Right lobe of liver (tissue), 6 donors: ENCODE results near the gene VPS52. TPM values are rescaled to one million over a fixed set of nuclear protein-coding genes. Genes with fewer than 3 reads are reported as not detected.

Experiments used
- ATAC-seq, 4 donors: fragments of 200-7000 bp; cut with Tn5 transposase; one replicate each; pipeline ENCODE4 v1.9.1; 2020; ENCODE audit warnings: mild to moderate bottlenecking in 4 of 4, moderate library complexity in 4 of 4
- DNase-seq, 3 donors: peaks; one replicate each; pipeline ENCODE4 v3.0.0-alpha.2; 2020
- H3K27ac ChIP-seq, 3 donors: fragments of 200-600 bp; one replicate each; pipeline ENCODE4 v1.8.0; 2022
- H3K27me3 ChIP-seq, 2 donors: fragments of 200-600 bp; one replicate each; pipeline ENCODE4 v1.8.0; 2022
- H3K36me3 ChIP-seq, 4 donors: fragments of 200-600 bp; sonication (generic) in 1 of 4; one replicate each; pipeline versions ENCODE4 v1.5.1 to v1.8.0; 2017 to 2022; ENCODE audit warnings: control low read depth in 1 of 4
- H3K4me1 ChIP-seq, 4 donors: fragments of 200-600 bp; sonication (generic) in 1 of 4; one replicate each; pipeline versions ENCODE4 v1.5.1 to v1.8.0; 2017 to 2022; ENCODE audit warnings: control low read depth in 1 of 4
- H3K4me3 ChIP-seq, 3 donors: fragments of 200-600 bp; one replicate each; pipeline ENCODE4 v1.8.0; 2022
- H3K9me3 ChIP-seq, 4 donors: fragments of 200-600 bp; sonication (generic) in 1 of 4; one replicate each; pipeline versions ENCODE4 v1.5.1 to v1.8.0; 2017 to 2022; ENCODE audit warnings: control low read depth in 1 of 4
- POLR2A ChIP-seq: fragments of 450-650 bp; IDR thresholded peaks from one replicate; pipeline ENCODE4 v1.6.1; 2017; ENCODE audit warnings: antibody characterized with exemption, mild to moderate bottlenecking
- WGBS: methylation state at CpG from one replicate; pipeline ENCODE4 v1.1.6; 2018; ENCODE audit warnings: low coverage, low lambda C conversion rate; ENCODE audit not compliant: insufficient coverage; ENCODE audit errors: missing lambda C conversion rate; 5-methylcytosine and 5-hydroxymethylcytosine counted together
- intact Hi-C, 2 donors: fragments of 100-400 bp; cut with DNase I; formaldehyde crosslinking; loops; one replicate each; pipeline versions ENCODE4 v1.11.2 to v1.14.1; 2022
- total RNA-seq, 6 experiments: library from RNA; depleted of rRNA in 2 of 6; stranded (reverse); fragments of >200 nt in 2 of 6; fragmentation: NEBNext Ultra II Directional in 3 of 6; extraction: Animal tissue kit (Norgen Biotek cat#: 25700) in 3 of 6; gene quantifications; one replicate each; pipeline versions ENCODE4 v1.1.0 to v1.2.4, GENCODE V29; 2016 to 2023
- TF ChIP-seq, protein P1 (sequence below), 4 donors: fragments of 200-600 bp in 3 of 4; fragments of 450-650 bp in 1 of 4; IDR thresholded peaks; one replicate each; pipeline versions ENCODE4 v1.5.1 to v1.8.0; 2016 to 2022; ENCODE audit warnings: antibody characterized with exemption in 4 of 4, mild to moderate bottlenecking in 2 of 4
- donor health status: DM: no; HTN: yes; CAD: no.
- donor health status: DM: no; HTN: no; CAD: no.
- donor health status: DM: no; HTN: no; CAD: no.
- donor health status: DM: no; HTN: yes; CAD: no.
- donor health status: DM: no; HTN: yes; CAD: no.

Gene VPS52
- total RNA-seq, 6 experiments from 2014 or later, result 16.4 to 35.1 (median 27.5) TPM

DNA sequence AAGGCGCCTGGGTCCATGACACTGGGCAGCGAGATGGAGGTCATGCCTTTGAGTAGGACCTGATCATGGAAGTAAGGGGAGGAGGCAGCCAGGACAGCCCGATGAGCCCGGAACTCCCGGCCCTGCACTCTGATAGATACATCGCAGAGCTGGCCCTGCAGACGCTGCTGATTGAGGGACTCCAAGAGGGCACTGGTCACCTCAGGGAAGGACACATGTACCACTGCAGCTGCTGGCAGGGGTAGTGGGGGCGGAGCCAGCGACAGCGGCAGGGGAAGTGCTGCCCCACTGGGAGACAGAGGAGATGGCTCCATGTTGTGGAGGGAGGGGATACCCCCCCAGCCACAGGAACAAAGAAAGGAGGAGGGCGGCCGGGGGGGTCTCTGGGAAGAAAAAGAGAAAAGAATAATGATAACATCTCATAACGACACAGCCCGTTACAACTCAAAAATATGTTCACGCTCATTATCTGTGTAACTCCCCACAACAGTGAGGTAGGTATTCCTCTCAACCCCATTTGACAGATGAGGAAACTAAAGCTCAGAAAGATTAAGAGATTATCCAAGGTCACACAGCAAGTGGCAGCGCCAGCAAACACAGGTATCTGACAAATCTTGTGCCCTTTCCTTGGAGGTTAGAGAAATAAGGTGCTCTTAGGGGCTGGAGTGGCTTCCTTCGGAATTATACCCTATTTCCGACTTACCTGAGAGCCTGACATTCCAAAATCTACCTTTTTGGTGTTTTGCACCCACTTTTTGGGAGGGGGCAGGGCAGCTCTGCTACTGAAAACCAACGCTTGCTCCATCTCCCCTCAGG is 45.1 kb upstream of the VPS52 start:
- Histone ChIP-seq H3K27me3 (no peaks in the 10 kb centered on the region), H3K4me1 (peaks cover 0 to 58% (median 10%) of the 10 kb centered on the region in 4 donors), H3K9me3 (no peaks in the 10 kb centered on the region), H3K36me3 (peaks cover 0 to 24% (median 6%) of the 10 kb centered on the region in 4 donors), H3K4me3 (peak overlapping the region in 2 of 3 donors; percentile 51 to 52), H3K27ac (no peak overlapping the region)
- DNase-seq (peak in 2 of 3 donors; percentile 33 to 60), ATAC-seq (no peak)
- TF ChIP-seq POLR2A, result no peak
- TF ChIP-seq, protein P1, sequence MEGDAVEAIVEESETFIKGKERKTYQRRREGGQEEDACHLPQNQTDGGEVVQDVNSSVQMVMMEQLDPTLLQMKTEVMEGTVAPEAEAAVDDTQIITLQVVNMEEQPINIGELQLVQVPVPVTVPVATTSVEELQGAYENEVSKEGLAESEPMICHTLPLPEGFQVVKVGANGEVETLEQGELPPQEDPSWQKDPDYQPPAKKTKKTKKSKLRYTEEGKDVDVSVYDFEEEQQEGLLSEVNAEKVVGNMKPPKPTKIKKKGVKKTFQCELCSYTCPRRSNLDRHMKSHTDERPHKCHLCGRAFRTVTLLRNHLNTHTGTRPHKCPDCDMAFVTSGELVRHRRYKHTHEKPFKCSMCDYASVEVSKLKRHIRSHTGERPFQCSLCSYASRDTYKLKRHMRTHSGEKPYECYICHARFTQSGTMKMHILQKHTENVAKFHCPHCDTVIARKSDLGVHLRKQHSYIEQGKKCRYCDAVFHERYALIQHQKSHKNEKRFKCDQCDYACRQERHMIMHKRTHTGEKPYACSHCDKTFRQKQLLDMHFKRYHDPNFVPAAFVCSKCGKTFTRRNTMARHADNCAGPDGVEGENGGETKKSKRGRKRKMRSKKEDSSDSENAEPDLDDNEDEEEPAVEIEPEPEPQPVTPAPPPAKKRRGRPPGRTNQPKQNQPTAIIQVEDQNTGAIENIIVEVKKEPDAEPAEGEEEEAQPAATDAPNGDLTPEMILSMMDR (IDR thresholded peaks at IDR 0.05), result no peak
- intact Hi-C loops, result no loop called here
- WGBS, result 70% methylated on average over 16 of the region's 19 CpGs

- ATAC-seq (no peak), DNase-seq (no peak)
- peaks cover 0 to 22% (median 5%) of the 10 kb centered on the region in 4 donors for H3K36me3 ChIP-seq
- no peaks in the 10 kb centered on the region for H3K27me3 ChIP-seq
- H3K4me1 ChIP-seq, result peaks cover 0 to 53% (median 6%) of the 10 kb centered on the region in 4 donors
- no peak for TF ChIP-seq POLR2A
- TF ChIP-seq, protein P1 (IDR thresholded peaks at IDR 0.05), result no peak
- H3K27ac ChIP-seq, result no peak overlapping the region
- 93% methylated on average over 2 of the region's 17 CpGs for WGBS
- H3K4me3 ChIP-seq, result no peak overlapping the region
- intact Hi-C loops, result no loop called here
- H3K9me3 ChIP-seq, result no peaks in the 10 kb centered on the region
These were observed 44.3 kb upstream of the VPS52 start for GRCh38 chr6:33315793-33316602.

- Histone ChIP-seq H3K27me3 (no peaks in the 10 kb centered on the region), H3K27ac (peak overlapping the region; percentile 94 to 99 (median 97)), H3K9me3 (no peaks in the 10 kb centered on the region), H3K4me1 (peaks cover 0 to 48% (median 2%) of the 10 kb centered on the region in 4 donors), H3K4me3 (peak overlapping the region in 2 of 3 donors; percentile 79 to 93), H3K36me3 (peaks cover 0 to 18% (median 4%) of the 10 kb centered on the region in 4 donors)
- TF ChIP-seq, protein P1 (IDR thresholded peaks at IDR 0.05), result no peak
- no peak for TF ChIP-seq POLR2A
- ATAC-seq, result no peak
- intact Hi-C loops, result no loop called here
- 12% methylated on average over 3 of the region's 47 CpGs for WGBS
- peak; percentile 54 to 67 (median 60) for DNase-seq
These were observed 43.5 kb upstream of the VPS52 start for GRCh38 chr6:33314943-33315792.

DNA sequence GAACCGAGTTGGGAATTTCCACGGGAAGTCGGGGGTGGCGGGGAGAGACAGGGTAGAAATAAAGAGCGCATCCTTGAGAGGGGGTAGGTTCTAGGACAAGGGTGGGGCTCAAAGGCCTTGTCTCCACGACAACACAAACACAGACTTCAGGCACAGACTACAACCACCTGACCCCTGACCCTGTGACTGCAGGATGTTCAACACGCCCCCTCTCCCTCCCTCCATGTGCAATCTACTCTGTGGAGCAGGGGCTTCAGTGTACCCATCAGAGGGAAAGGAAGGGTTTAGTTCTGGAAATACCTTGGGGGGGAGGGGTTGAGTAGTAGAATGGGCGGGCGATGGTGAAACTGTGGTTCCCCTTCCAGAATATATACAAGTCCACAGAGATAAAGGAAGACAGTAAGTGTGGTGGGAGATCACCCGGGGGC is 42.9 kb upstream of the VPS52 start:
- peak; percentile 10 to 48 (median 18) for ATAC-seq
- WGBS, result 1% methylated on average over 10 of the region's 10 CpGs
- peak overlapping the region; percentile 79 to 93 (median 85) for H3K4me3 ChIP-seq
- H3K36me3 ChIP-seq, result peaks cover 0 to 13% (median 3%) of the 10 kb centered on the region in 4 donors
- H3K9me3 ChIP-seq, result no peaks in the 10 kb centered on the region
- no peaks in the 10 kb centered on the region for H3K27me3 ChIP-seq
- TF ChIP-seq, protein P1 (IDR thresholded peaks at IDR 0.05), result no peak
- no peak for TF ChIP-seq POLR2A
- intact Hi-C loops, result no loop called here
- DNase-seq, result peak; percentile 45 to 68 (median 59)
- peak overlapping the region; percentile 94 to 99 (median 97) for H3K27ac ChIP-seq
- H3K4me1 ChIP-seq, result peaks cover 0 to 44% (median 0%) of the 10 kb centered on the region in 4 donors
